ENCODE results near the gene TRIM34.

DNA sequence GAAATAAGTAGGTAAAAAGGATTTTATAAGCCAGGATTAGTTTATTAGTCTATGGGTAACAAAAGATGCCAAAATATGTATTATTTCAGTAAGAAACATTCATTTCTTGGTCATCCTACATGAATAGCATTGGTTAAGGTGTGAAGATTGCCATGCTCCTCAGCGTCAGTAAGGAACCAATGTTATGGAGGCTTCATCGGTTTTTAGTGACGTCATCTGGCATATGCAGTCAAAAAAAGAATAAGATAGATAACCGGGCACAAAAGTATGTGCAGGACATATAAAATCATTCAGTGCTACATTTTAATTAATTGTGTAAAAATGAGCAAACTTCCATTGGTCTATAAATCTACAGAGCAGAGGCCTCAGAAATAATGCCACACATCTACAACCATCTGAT lies 30.7 kb downstream of the TRIM34 start:
- TF ChIP-seq EZH2phosphoT487 (IDR thresholded peaks at IDR 0.05; ENCODE audit: borderline replicate concordance, low read depth, low read length): no peak
- TF ChIP-seq, protein P1, sequence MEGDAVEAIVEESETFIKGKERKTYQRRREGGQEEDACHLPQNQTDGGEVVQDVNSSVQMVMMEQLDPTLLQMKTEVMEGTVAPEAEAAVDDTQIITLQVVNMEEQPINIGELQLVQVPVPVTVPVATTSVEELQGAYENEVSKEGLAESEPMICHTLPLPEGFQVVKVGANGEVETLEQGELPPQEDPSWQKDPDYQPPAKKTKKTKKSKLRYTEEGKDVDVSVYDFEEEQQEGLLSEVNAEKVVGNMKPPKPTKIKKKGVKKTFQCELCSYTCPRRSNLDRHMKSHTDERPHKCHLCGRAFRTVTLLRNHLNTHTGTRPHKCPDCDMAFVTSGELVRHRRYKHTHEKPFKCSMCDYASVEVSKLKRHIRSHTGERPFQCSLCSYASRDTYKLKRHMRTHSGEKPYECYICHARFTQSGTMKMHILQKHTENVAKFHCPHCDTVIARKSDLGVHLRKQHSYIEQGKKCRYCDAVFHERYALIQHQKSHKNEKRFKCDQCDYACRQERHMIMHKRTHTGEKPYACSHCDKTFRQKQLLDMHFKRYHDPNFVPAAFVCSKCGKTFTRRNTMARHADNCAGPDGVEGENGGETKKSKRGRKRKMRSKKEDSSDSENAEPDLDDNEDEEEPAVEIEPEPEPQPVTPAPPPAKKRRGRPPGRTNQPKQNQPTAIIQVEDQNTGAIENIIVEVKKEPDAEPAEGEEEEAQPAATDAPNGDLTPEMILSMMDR (conservative IDR thresholded peaks at IDR 0.05; ENCODE audit: low read length): no peak

Data from OCI-LY7 (cell line).